Rectal smooth muscle tissue (tissue), 1 donor: Measurements from ENCODE around the gene CSF3R.

Source experiments
- H3K27ac ChIP-seq: one replicate; pipeline ENCODE4 v1.7.0; 2013; ENCODE audit warnings: low read depth, low read length, inconsistent platforms
- H3K27me3 ChIP-seq: one replicate; pipeline ENCODE4 v1.7.0; 2013; ENCODE audit warnings: low read length; ENCODE audit not compliant: control insufficient read depth, insufficient read depth
- H3K36me3 ChIP-seq: one replicate; pipeline ENCODE4 v1.7.0; 2013; ENCODE audit warnings: low read length; ENCODE audit not compliant: control insufficient read depth, insufficient read depth
- H3K4me1 ChIP-seq: one replicate; pipeline ENCODE4 v1.7.0; 2013; ENCODE audit warnings: low read length; ENCODE audit not compliant: control insufficient read depth, insufficient read depth
- H3K4me3 ChIP-seq: one replicate; pipeline ENCODE4 v1.7.0; 2013; ENCODE audit warnings: low read length
- H3K9ac ChIP-seq: one replicate; pipeline ENCODE4 v1.7.0; 2013; ENCODE audit warnings: low read length

CSF3R gene

GRCh38 chr1:36471830-36472641 is 10.7 kb downstream of the CSF3R start:
- H3K4me3 ChIP-seq = no peak overlapping the region
- H3K4me1 ChIP-seq = no peaks in the 10 kb centered on the region
- H3K27ac ChIP-seq = no peak overlapping the region
- peaks cover 2% of the 10 kb centered on the region for H3K27me3 ChIP-seq
- H3K36me3 ChIP-seq = no peaks in the 10 kb centered on the region
- H3K9ac ChIP-seq = no peak overlapping the region

DNA sequence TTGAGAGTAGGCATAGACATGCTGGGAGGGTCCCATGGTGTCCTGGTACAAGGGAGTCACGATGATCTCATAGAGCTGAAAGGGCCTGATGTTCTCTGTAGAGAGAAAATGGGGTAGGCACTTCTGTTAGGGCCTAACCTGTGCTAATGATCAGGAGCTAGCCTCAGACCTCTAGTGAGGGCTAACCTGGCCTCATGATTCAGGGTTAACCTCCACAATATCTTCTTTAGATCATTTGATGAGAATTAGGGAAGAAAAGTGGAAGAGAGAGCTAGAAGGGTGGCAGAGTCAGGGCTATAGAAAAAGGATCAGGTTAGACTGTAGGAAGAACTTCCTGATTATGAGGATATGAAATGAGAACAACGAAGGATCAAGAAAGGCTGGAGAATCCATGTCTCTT is 13.6 kb downstream of the CSF3R start:
- H3K9ac ChIP-seq = no peak overlapping the region
- peaks cover 3% of the 10 kb centered on the region for H3K4me1 ChIP-seq
- no peaks in the 10 kb centered on the region for H3K36me3 ChIP-seq
- peaks cover 2% of the 10 kb centered on the region for H3K27me3 ChIP-seq
- H3K4me3 ChIP-seq = no peak overlapping the region
- H3K27ac ChIP-seq = no peak overlapping the region

DNA sequence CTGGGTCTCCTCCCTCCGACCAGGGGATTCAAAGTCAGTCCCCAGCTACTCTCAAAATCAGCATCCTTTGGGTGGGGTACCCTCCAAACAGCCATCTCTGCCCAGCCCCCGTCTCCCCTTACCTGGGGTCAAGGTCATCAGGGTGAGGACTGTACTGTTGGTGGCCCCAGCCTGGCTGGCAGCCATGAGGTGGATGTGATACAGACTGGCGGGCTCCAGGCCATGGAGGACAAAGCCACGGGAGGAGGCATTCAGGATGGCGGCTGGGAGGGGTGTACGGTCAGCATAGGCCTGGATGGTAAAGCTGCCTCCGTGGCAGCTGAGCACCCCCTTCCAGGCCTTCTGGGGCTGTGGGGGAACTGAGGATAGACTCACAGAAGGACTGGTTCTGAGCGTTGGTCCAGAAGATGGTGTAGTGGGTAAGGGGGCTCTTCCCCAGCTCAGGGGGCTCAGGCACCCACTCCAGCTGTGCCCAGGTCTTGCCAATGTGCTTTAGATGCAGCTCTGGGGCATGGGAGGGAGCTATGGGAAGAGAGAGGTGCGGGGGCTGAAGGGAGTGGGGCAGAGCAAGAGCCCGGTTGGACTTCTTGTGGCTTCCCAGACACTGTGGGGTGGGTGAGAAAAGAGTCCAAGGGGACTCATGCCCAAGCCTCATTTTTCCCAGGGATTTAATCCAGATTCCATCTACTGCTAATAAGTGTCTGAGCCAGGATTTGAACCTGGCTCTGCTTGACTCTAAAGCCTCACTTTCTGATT is 14.8 kb downstream of the CSF3R start:
- Histone ChIP-seq H3K9ac (no peak overlapping the region), H3K4me3 (no peak overlapping the region), H3K36me3 (no peaks in the 10 kb centered on the region), H3K27me3 (no peaks in the 10 kb centered on the region), H3K27ac (no peak overlapping the region), H3K4me1 (peaks cover 8% of the 10 kb centered on the region)

GRCh38 chr1:36467027-36467410 is 15.7 kb downstream of the CSF3R start:
- Histone ChIP-seq H3K4me1 (peaks cover 8% of the 10 kb centered on the region), H3K4me3 (no peak overlapping the region), H3K27me3 (no peaks in the 10 kb centered on the region), H3K36me3 (no peaks in the 10 kb centered on the region), H3K27ac (no peak overlapping the region), H3K9ac (no peak overlapping the region)

- peaks cover 8% of the 10 kb centered on the region for H3K4me1 ChIP-seq
- no peak overlapping the region for H3K9ac ChIP-seq
- H3K27ac ChIP-seq = no peak overlapping the region
- H3K4me3 ChIP-seq = no peak overlapping the region
- no peaks in the 10 kb centered on the region for H3K36me3 ChIP-seq
- no peaks in the 10 kb centered on the region for H3K27me3 ChIP-seq
These were observed 16.2 kb downstream of the CSF3R start for GRCh38 chr1:36466370-36467026.

- Histone ChIP-seq H3K4me3 (no peak overlapping the region), H3K27me3 (no peaks in the 10 kb centered on the region), H3K27ac (no peak overlapping the region), H3K36me3 (no peaks in the 10 kb centered on the region), H3K9ac (no peak overlapping the region), H3K4me1 (peaks cover 8% of the 10 kb centered on the region)
These were observed 16.9 kb downstream of the CSF3R start for GRCh38 chr1:36465731-36466369.

- H3K27me3 ChIP-seq = no peaks in the 10 kb centered on the region
- H3K9ac ChIP-seq = no peak overlapping the region
- peak overlapping the region; percentile 98 for H3K4me3 ChIP-seq
- H3K36me3 ChIP-seq = peaks cover 4% of the 10 kb centered on the region
- peak overlapping the region; percentile 94 for H3K27ac ChIP-seq
- peaks cover 8% of the 10 kb centered on the region for H3K4me1 ChIP-seq
These were observed 17.9 kb downstream of the CSF3R start for GRCh38 chr1:36464605-36465393.

DNA sequence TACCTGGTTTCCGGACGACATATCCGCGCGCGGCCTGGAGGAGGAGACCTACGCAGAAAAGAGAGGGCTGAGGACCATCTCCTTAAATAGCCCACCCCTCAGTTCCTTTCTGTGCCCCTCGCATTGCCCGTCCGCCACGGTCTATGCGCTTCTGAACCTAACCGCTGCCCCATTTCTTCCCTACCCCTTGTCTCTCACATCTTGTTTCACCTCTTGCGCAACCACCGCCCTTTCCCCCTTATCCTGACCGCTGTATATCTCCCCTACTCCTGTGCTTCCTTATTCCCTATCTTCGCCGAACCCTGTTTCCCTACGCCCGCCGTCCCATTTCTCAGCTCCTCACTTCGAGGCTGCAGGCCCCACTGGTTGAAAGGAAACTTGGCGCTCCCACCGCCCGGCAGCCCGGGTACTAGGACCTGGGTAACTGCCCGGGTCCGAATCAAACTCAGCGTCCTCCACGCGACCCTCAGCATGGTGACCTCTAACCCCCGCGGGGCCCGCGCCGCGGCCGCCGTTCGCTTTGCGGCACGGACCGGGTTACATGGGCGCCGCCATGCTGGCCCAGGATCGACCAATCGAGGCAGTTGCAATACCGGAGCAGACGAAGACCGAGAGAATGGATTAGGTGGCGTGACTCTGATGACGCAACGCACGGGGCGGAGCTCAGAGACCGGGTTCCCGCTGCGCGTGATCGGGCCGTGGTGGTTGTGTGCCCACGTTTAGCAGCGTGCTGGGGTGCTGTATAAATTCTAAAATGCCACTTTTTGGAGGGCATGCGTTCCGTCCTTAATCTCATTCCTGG is 18.7 kb downstream of the CSF3R start, which contains the start of gene MRPS15:
MRPS15 (minus strand) TSS at position 582 of the 802 bp plus-strand sequence; CDS start at position 473, 109 bp downstream.
- H3K27ac ChIP-seq = peak within 1 kb of the TSS; percentile 94
- peak within 1 kb of the TSS; percentile 98 for H3K4me3 ChIP-seq
- peak within 1 kb of the TSS; percentile 91 for H3K9ac ChIP-seq
- peaks cover 6% of the 10 kb centered on the region for H3K36me3 ChIP-seq
- no peaks in the 10 kb centered on the region for H3K27me3 ChIP-seq
- peaks cover 8% of the 10 kb centered on the region for H3K4me1 ChIP-seq

DNA sequence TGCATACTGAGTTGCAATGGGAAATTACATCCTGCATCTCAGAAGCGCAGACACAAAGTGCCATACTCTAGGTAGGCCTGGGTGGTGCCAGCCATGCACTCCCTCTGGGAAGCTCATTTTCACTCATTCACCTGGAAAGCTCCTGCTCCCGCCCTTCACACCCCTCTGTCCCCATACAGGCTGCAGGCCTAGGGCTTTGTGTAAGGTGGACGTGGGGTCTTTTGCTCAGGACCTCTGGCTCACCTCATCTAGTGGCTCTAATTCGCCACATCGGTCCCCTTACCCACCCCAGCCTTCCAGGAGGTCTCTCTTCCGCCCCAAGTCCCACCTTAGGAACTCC is 19.3 kb downstream of the CSF3R start:
- Histone ChIP-seq H3K27ac (no peak overlapping the region), H3K9ac (no peak overlapping the region), H3K36me3 (peaks cover 7% of the 10 kb centered on the region), H3K27me3 (no peaks in the 10 kb centered on the region), H3K4me1 (peaks cover 8% of the 10 kb centered on the region), H3K4me3 (peak overlapping the region; percentile 98)

GRCh38 chr1:36458910-36459309 is 23.8 kb downstream of the CSF3R start:
- peaks cover 20% of the 10 kb centered on the region for H3K36me3 ChIP-seq
- H3K27me3 ChIP-seq = no peaks in the 10 kb centered on the region
- no peak overlapping the region for H3K27ac ChIP-seq
- H3K4me1 ChIP-seq = peaks cover 5% of the 10 kb centered on the region
- no peak overlapping the region for H3K9ac ChIP-seq
- no peak overlapping the region for H3K4me3 ChIP-seq

DNA sequence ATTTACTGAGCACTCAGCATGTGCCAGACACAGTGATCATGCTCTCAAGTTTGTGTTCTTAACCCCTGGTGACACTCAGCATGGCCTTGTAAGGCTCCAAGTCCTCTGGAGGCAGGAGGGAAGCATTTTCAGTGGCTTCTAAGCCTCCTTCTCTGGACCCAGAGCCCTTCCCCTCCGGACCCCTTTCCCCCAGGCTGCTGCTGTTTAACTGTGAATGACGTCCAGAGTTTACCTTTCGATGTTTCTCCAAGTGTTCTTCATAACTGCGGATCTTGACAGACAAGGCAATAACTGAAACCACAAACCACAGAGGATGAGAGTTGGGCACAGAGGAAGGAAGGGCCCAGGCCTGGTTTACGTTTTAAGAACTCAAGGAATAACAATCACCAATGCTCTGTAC is 25.0 kb downstream of the CSF3R start:
- peaks cover 20% of the 10 kb centered on the region for H3K36me3 ChIP-seq

More for the DNA sequence above, 25.0 kb downstream of the CSF3R start:
- Histone ChIP-seq H3K27me3 (no peaks in the 10 kb centered on the region), H3K4me1 (no peaks in the 10 kb centered on the region), H3K27ac (no peak overlapping the region), H3K4me3 (no peak overlapping the region), H3K9ac (no peak overlapping the region)
